OCI-LY1 (cell line): ENCODE results near the gene PRKCB.

Experiments used
- H2AFZ ChIP-seq: fragments of 200-600 bp; sonication (generic), shearing (Covaris generic); 2 replicates; pipeline ENCODE4 v1.6.0; 2014; ENCODE audit warnings: antibody characterized with exemption, mild to moderate bottlenecking, low read length
- H3F3A ChIP-seq: fragments of 200-600 bp; sonication (generic), shearing (Covaris generic); 2 replicates; pipeline ENCODE4 v1.6.0; 2014; ENCODE audit warnings: mild to moderate bottlenecking, antibody characterized with exemption, low read length, moderate library complexity; ENCODE audit not compliant: insufficient read depth
- H3K27ac ChIP-seq: fragments of 200-600 bp; sonication (generic); 2 replicates; pipeline ENCODE4 v1.5.1; 2014; ENCODE audit warnings: low read length, mixed run types, mild to moderate bottlenecking, low read depth; ENCODE audit not compliant: poor library complexity, severe bottlenecking
- H3K27me3 ChIP-seq: fragments of 200-600 bp; sonication (generic); 2 replicates; pipeline ENCODE4 v1.6.0; 2014; ENCODE audit warnings: antibody characterized with exemption, mild to moderate bottlenecking, low read length, moderate library complexity; ENCODE audit not compliant: insufficient read depth
- H3K36me3 ChIP-seq: fragments of 200-600 bp; sonication (generic); 2 replicates; pipeline ENCODE4 v1.6.1; 2014; ENCODE audit warnings: mild to moderate bottlenecking, antibody characterized with exemption, low read length, moderate library complexity, mixed read lengths; ENCODE audit not compliant: insufficient read depth
- H3K4me1 ChIP-seq: fragments of 200-600 bp; sonication (generic); 2 replicates; pipeline ENCODE4 v1.5.1; 2014; ENCODE audit warnings: mild to moderate bottlenecking, low read length, moderate library complexity; ENCODE audit not compliant: insufficient read depth, severe bottlenecking
- H3K4me2 ChIP-seq: fragments of 200-600 bp; sonication (generic), shearing (Covaris generic); 2 replicates; pipeline ENCODE4 v1.6.1; 2014; ENCODE audit warnings: low read length
- H3K4me3 ChIP-seq: fragments of 200-600 bp; sonication (generic); 2 replicates; pipeline ENCODE4 v1.5.1; 2014; ENCODE audit warnings: low read length, low read depth, mild to moderate bottlenecking, mixed read lengths; ENCODE audit not compliant: poor library complexity, severe bottlenecking
- H3K79me2 ChIP-seq: fragments of 200-600 bp; shearing (Covaris generic); 2 replicates; pipeline ENCODE4 v1.6.1; 2016; ENCODE audit warnings: mixed run types, low read length, mixed read lengths; ENCODE audit not compliant: insufficient read depth
- H3K9ac ChIP-seq: fragments of 200-600 bp; sonication (generic), shearing (Covaris generic); 2 replicates; pipeline ENCODE4 v1.6.1; 2014; ENCODE audit warnings: mild to moderate bottlenecking, low read length, mixed read lengths
- H3K9me2 ChIP-seq: fragments of 200-600 bp; sonication (generic), shearing (Covaris generic); 2 replicates; pipeline ENCODE4 v1.6.1; 2014; ENCODE audit warnings: low read depth, mild to moderate bottlenecking, low read length, mixed read lengths
- H3K9me3 ChIP-seq: fragments of 200-600 bp; shearing (Covaris generic); 2 replicates; pipeline ENCODE4 v1.6.1; 2014; ENCODE audit warnings: low read length, mixed read lengths
- H4K20me1 ChIP-seq: fragments of 200-600 bp; sonication (generic), shearing (Covaris generic); 2 replicates; pipeline ENCODE4 v1.6.0; 2016; ENCODE audit warnings: mild to moderate bottlenecking, low read length; ENCODE audit not compliant: insufficient read depth
- EZH2 ChIP-seq: fragments of 200-600 bp; sonication (generic), shearing (Covaris generic); IDR thresholded peaks from 2 replicates; pipeline ENCODE4 v1.8.0; 2017; ENCODE audit warnings: borderline replicate concordance, mixed run types, mild to moderate bottlenecking, antibody characterized with exemption, low read length, moderate library complexity, mixed read lengths
- TF ChIP-seq, protein P1 (sequence below): fragments of 200-600 bp; sonication (generic), shearing (Covaris generic); IDR thresholded peaks from 2 replicates; pipeline ENCODE4 v1.5.1; 2017; ENCODE audit warnings: mild to moderate bottlenecking, antibody characterized with exemption, low read length, moderate library complexity, mixed read lengths

Gene PRKCB

DNA sequence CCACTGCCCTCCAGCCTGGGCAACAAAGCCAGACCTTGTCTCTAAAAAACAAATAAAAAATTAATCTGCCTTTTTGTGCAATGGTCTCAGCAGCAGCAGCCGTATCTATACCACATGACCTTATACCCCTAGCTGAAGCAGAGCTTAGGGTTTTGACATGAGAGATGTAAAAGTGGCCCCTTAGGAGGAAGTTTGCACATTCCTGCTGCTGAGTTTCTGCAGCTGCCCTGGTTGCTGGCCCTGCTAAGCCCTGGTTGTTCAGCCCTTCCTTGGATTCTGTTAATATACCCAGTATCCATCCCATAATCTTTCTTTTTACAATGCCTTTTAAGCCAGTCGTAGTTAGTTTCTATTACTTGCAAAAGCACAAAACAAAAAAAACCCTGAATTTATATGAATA is 33.0 kb upstream of the PRKCB start:
- H2AFZ ChIP-seq = no peak overlapping the region
- no peaks in the 10 kb centered on the region for H3F3A ChIP-seq
- no peak overlapping the region for H3K4me3 ChIP-seq
- H3K27ac ChIP-seq = no peak overlapping the region
- no peaks in the 10 kb centered on the region for H3K36me3 ChIP-seq
- H3K4me1 ChIP-seq = peaks cover 16% of the 10 kb centered on the region
- no peaks in the 10 kb centered on the region for H3K27me3 ChIP-seq
- no peak overlapping the region for H3K9ac ChIP-seq
- H3K79me2 ChIP-seq = no peaks in the 10 kb centered on the region
- no peak for TF ChIP-seq EZH2
- TF ChIP-seq, protein P1, sequence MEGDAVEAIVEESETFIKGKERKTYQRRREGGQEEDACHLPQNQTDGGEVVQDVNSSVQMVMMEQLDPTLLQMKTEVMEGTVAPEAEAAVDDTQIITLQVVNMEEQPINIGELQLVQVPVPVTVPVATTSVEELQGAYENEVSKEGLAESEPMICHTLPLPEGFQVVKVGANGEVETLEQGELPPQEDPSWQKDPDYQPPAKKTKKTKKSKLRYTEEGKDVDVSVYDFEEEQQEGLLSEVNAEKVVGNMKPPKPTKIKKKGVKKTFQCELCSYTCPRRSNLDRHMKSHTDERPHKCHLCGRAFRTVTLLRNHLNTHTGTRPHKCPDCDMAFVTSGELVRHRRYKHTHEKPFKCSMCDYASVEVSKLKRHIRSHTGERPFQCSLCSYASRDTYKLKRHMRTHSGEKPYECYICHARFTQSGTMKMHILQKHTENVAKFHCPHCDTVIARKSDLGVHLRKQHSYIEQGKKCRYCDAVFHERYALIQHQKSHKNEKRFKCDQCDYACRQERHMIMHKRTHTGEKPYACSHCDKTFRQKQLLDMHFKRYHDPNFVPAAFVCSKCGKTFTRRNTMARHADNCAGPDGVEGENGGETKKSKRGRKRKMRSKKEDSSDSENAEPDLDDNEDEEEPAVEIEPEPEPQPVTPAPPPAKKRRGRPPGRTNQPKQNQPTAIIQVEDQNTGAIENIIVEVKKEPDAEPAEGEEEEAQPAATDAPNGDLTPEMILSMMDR = no peak
- no peaks in the 10 kb centered on the region for H4K20me1 ChIP-seq
- no peaks in the 10 kb centered on the region for H3K9me3 ChIP-seq
- H3K9me2 ChIP-seq = no peaks in the 10 kb centered on the region
- H3K4me2 ChIP-seq = no peak overlapping the region

DNA sequence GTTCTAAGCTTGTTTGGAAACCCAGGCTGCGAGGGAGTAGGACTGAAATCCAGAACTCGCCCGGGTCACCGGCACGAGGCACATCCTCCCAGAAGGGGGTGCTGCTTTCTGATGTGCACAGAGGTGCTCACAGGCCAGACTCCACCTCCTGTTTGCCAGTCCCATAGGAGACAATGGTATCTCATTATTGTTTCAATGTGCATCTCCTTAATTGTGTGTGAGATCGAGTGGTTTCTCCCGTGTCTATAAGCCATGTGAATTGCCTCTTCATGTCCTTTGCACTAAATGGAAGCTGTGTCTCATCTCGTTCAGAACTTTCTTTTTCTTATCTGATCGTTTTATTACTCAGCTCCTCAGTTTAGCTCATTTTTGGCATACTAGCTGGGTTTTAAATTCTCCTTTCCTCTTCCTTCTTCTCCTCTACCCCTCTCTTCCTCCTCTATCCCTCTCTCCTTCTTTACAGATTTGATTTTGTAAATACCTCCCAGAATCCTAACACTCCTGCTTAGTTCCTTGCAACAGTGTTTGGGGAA is 32.1 kb upstream of the PRKCB start:
- TF ChIP-seq, protein P1 = peak; percentile 90
- TF ChIP-seq EZH2 = no peak
- Histone ChIP-seq H3K9me3 (no peaks in the 10 kb centered on the region), H3K27ac (no peak overlapping the region), H3K4me1 (peaks cover 16% of the 10 kb centered on the region), H3K27me3 (no peaks in the 10 kb centered on the region), H2AFZ (no peak overlapping the region), H3K36me3 (no peaks in the 10 kb centered on the region), H3K79me2 (no peaks in the 10 kb centered on the region), H3K4me2 (no peak overlapping the region), H4K20me1 (no peaks in the 10 kb centered on the region), H3K9me2 (no peaks in the 10 kb centered on the region), H3K4me3 (no peak overlapping the region), H3F3A (no peaks in the 10 kb centered on the region), H3K9ac (no peak overlapping the region)

DNA sequence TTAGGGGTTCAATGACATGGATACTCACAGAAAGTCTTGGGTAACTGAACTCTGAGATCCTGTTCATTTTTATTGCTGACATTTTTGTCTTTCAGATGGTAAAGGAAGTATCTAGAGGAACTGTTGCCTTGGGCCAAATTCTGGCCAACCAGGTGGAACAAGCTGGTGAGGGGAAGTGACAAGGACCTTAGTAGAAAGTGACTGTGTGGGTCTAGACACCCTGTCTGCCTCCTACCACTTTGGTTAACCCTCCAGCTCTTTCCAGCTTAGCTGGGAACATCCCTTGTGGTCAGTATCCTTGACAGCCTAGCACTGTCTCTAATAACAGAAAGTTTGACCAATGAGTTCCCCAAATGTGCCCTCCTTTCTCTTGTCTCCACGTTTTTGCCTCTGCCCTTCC is 28.8 kb upstream of the PRKCB start:
- H2AFZ ChIP-seq = no peak overlapping the region

More for the DNA sequence above, 28.8 kb upstream of the PRKCB start:
- H3K36me3 ChIP-seq = no peaks in the 10 kb centered on the region
- TF ChIP-seq, protein P1 = no peak
- TF ChIP-seq EZH2 = no peak
- no peaks in the 10 kb centered on the region for H4K20me1 ChIP-seq
- no peak overlapping the region for H3K27ac ChIP-seq
- no peak overlapping the region for H3K4me3 ChIP-seq
- no peak overlapping the region for H3K4me2 ChIP-seq
- no peaks in the 10 kb centered on the region for H3K27me3 ChIP-seq
- no peak overlapping the region for H3K9ac ChIP-seq
- H3F3A ChIP-seq = no peaks in the 10 kb centered on the region
- H3K9me3 ChIP-seq = no peaks in the 10 kb centered on the region
- no peaks in the 10 kb centered on the region for H3K9me2 ChIP-seq
- peaks cover 16% of the 10 kb centered on the region for H3K4me1 ChIP-seq
- H3K79me2 ChIP-seq = no peaks in the 10 kb centered on the region
